Bone marrow (tissue), 2 donors: ENCODE measurements around the gene CD55.

ENCODE experiments used
- DNase-seq, 2 donors: peaks; one replicate each; lab custom pipeline; 2025; lab: John Stamatoyannopoulos, UW

CD55 gene

GRCh38 chr1:207362962-207363860, 41.7 kb downstream of the CD55 start:
- peak in 1 of 2 donors; percentile 72 for DNase-seq

GRCh38 chr1:207363871-207364270, 42.4 kb downstream of the CD55 start:
- DNase-seq, result no peak

- DNase-seq, result no peak
Measured at GRCh38 chr1:207364614-207365013, 43.1 kb downstream of the CD55 start.

- DNase-seq, result no peak
Measured at GRCh38 chr1:207365063-207365462, 43.6 kb downstream of the CD55 start.

- no peak for DNase-seq
Measured at GRCh38 chr1:207366022-207366421, 44.5 kb downstream of the CD55 start.

- no peak for DNase-seq
Measured at GRCh38 chr1:207388721-207389120, 67.2 kb downstream of the CD55 start.

GRCh38 chr1:207389728-207390464, 68.4 kb downstream of the CD55 start:
- DNase-seq, result no peak

GRCh38 chr1:207393610-207394009, 72.1 kb downstream of the CD55 start:
- no peak for DNase-seq

GRCh38 chr1:207396168-207396746, 74.8 kb downstream of the CD55 start:
- DNase-seq, result no peak

GRCh38 chr1:207397525-207397926, 76.0 kb downstream of the CD55 start:
- no peak for DNase-seq

- no peak for DNase-seq
Measured at GRCh38 chr1:207398986-207399385, 77.5 kb downstream of the CD55 start.

GRCh38 chr1:207401578-207401977, 80.1 kb downstream of the CD55 start:
- DNase-seq, result no peak

- DNase-seq, result no peak
Measured at GRCh38 chr1:207402744-207403143, 81.3 kb downstream of the CD55 start.

GRCh38 chr1:207404849-207405525, 83.5 kb downstream of the CD55 start:
- DNase-seq, result peak in 1 of 2 donors; percentile 77

GRCh38 chr1:207405814-207406213, 84.3 kb downstream of the CD55 start:
- DNase-seq, result no peak

GRCh38 chr1:207407655-207408260, 86.3 kb downstream of the CD55 start:
- DNase-seq, result no peak
